T-helper 1 cell (primary cell): ENCODE data around the gene MKI67.
"Not testable (repeated sequence)": the region's sequence is repeated elsewhere in the genome, so short reads cannot be mapped to it uniquely, and the experiment has no call there.

Source experiments
- DNase-seq, 5 donors: peaks; one replicate each; pipeline ENCODE4 v3.0.0-alpha.2; 2012 to 2020
- total RNA-seq, 4 donors: gene quantifications; one replicate each; lab custom pipeline; 2026; lab: John Stamatoyannopoulos, UW

Gene MKI67, protein sequence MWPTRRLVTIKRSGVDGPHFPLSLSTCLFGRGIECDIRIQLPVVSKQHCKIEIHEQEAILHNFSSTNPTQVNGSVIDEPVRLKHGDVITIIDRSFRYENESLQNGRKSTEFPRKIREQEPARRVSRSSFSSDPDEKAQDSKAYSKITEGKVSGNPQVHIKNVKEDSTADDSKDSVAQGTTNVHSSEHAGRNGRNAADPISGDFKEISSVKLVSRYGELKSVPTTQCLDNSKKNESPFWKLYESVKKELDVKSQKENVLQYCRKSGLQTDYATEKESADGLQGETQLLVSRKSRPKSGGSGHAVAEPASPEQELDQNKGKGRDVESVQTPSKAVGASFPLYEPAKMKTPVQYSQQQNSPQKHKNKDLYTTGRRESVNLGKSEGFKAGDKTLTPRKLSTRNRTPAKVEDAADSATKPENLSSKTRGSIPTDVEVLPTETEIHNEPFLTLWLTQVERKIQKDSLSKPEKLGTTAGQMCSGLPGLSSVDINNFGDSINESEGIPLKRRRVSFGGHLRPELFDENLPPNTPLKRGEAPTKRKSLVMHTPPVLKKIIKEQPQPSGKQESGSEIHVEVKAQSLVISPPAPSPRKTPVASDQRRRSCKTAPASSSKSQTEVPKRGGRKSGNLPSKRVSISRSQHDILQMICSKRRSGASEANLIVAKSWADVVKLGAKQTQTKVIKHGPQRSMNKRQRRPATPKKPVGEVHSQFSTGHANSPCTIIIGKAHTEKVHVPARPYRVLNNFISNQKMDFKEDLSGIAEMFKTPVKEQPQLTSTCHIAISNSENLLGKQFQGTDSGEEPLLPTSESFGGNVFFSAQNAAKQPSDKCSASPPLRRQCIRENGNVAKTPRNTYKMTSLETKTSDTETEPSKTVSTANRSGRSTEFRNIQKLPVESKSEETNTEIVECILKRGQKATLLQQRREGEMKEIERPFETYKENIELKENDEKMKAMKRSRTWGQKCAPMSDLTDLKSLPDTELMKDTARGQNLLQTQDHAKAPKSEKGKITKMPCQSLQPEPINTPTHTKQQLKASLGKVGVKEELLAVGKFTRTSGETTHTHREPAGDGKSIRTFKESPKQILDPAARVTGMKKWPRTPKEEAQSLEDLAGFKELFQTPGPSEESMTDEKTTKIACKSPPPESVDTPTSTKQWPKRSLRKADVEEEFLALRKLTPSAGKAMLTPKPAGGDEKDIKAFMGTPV (N-terminal part only)
- 5.8 to 49.0 (median 21.1) reads per million in 4 donors for total RNA-seq

DNA sequence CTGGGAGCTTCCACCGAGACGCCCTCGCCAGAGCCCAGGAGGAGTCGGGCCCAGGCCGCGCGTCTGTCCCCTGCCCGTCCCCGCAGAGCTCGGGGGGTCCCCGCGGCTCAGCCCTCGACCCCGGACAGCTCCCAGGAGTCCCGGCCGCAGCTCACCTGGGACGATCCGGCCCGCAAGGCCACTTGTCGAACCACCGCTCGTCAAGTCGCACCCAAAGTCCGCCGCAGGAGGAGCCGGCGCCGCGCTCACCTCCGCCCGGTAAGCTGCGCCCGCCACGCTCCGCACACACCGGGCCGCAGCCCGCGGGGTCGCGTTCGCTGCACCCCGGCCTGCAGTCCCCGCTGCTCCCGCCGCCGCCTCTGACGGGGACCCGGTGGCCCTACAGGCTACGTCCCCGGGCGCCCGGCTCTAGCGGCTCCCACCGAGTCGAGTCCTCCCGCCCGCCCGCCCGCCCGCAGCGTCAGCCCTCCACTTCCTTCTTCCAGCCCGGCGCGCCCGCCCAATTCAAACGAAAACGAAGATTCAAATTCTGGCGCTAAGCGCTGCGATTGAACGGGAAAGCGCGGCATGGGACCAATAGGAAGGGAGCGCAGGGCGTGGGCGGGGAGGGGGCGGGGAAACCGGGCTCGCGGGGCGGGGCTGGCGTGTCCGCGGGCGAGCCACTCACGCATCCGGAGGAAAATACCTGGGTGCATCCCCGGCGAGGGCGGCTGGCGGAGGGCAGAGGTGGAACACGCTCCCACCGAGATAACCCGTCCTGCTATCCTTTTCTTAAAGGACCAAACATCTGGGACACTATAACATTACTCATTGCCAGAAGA lies at the start of gene MKI67:
Gene MKI67 (minus strand): TSS at position 480 of the 821 bp plus-strand sequence. CDS start 756 bp downstream, outside the sequence.
- DNase-seq, result peak; percentile 80 to 96 (median 84)

DNA sequence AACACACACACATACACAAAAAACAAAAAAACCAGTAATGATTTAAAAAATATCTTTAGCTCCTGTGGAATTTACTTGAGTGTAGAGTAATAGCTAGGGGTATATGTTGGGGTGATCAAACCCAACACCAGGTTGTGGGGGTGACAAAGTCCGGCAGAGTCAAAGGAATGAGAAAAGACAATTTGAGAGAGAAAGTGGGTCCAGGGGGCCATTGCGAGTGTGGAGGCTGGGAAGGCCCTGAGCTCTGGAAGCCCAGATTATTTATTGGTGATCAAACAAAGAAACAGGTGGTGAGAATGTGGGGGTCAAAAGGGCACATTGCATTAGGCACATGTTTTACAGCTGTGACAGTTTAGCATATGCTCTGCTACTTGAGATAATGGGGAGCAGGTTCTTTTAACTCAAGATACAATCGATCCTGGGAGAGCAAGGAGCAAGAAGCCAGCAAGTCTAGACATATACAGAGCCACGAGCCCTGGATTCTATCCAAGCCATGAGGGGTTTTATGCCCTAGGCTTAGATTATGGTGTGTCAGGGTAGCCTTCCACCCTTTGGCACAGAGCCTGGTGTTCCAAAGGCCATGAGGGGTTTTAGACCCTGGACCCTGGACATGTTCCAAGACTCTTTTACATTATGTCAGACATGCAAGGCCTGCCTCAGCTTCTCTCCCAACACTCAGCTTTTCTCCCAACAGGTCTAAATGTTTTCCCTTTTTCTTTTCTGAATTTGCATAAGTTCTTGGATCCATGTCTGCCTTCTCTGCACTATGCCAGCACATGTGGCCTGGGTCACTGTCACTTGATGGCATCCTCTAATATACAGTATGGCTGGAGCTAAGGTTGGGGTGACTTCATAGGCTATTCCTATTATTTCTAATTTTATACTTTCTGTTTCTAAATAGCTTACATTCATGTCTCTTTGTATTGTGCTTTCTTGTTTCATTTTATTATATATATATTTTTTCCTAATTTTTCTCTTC lies 48.6 kb upstream of the MKI67 start:
- no peak for DNase-seq

DNA sequence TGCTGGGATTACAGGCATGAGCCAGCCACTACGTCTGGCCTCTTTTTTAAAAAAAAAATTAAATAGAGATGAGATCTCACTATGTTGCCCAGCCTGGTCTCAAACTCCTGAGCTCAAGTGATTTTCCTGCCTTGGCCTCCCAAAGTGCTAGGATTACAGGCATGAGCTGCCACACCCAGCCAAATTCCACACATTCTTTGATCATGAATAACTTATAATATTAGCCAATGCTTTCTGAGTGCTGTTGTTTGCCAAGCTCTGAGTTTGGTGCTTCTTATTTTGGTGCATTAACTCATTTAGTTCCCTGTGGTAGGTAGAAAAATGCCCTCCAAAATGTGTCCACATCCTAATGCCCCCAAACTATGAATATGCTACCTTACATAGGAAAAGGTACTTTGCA lies 47.2 kb upstream of the MKI67 start:
- no peak for DNase-seq

DNA sequence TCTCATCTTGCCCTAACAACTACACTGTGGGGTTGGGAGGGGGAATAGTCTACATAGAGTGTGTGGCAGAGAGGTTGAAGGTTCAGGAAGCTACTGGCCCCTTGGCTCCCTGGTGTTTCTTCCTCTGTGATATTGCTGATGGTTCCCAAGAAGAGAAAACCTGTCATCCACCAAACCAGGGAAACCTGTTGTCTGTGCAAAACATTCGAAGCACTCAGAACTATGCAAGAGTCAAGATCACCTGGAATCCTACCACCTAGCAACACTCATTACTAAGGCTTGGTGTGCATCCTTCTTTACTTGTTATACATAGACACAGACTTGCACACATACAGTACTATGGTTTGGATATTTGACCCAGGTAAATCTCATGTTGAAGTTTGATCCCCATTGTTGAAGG lies 46.5 kb upstream of the MKI67 start:
- DNase-seq, result no peak

DNA sequence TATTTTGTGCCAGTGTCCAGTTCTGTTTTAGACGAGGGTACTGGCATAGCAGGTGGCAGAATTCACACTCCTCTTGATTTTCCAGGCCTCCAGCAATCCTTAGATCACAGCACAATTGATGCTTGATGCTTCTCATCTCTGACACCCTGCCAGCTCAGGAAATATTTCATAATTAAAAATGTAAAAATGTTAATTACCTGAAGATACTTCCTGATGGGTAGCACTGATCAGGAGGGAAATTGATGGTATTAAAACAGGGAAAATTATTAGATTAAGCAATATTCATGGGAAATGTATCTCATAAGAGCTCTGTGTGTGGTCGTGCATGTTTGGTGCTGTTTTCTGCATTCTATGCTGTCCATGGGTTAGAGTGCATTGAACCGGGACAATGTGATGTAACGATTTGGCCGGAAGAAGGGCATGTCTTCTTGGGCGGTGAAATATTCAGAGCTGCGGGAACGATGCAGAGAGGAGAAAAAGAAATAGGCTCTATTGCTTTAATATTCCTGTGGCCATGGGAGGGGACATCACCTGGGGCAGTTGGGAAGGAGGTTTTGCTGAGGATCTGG lies 43.7 kb upstream of the MKI67 start:
- no peak for DNase-seq

DNA sequence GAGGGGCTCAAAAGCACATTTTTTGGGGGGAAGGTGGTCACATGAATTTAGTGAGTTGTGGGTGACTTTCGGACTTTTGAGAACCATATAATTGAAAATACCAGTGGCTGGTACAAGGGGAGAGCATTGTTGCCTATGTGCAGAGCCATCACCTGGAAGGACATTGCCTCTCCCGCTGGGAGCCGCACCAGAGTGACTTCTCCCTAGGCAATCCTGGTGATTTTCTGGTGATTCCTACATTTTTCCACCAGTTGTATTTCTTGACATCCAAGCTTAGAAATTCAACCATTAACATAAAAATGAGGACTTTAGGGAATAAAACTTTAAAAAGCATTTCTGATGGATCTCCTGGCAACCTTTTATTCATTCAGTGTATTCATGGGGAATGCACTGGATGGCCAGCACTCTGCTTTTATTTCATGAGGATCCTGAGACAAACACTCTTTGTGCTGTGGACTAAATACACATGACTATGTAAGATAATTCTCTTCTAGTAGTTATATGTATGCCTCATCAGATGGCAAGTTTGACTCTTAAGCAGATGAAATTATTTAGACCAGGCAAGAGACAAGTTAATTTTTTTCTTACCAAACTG lies 41.8 kb upstream of the MKI67 start:
- no peak for DNase-seq

DNA sequence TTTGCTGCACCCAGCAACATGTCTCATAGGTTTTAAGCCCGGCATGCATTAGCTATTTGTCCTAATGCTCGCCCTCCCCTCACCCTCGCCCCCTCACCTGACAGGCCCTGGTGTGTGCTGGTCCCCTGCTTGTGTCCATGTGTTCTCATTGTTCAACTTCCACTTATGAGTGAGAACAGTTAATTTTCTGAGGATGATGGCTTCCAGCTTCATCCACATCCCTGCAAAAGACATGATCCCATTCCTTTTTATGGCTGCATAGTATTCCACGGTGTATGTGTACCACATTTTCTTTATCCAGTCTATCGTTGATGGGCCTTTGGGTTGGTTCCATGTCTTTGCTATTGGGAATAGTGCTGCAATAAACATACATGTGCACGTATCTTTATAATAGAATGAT lies 40.9 kb upstream of the MKI67 start:
- not testable (repeated sequence) for DNase-seq

DNA sequence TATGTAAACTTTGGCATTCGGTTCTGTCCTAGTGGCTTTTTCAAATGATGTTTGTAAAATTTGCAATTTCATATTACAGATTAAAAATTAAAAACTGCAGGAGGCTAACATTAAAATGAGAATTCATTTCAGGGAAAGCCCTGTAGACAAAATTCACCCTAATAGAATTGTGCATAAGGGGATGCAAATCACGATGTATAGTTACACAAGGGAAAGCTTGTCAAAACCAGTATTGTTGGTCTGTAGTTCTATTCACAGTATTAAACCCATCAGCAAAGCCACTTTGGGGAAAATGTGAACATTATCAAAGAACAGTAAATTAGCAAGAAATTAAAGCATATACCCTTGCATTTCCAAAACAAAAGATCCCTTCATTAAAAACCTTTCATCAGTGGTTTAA lies 39.9 kb upstream of the MKI67 start:
- DNase-seq, result no peak

DNA sequence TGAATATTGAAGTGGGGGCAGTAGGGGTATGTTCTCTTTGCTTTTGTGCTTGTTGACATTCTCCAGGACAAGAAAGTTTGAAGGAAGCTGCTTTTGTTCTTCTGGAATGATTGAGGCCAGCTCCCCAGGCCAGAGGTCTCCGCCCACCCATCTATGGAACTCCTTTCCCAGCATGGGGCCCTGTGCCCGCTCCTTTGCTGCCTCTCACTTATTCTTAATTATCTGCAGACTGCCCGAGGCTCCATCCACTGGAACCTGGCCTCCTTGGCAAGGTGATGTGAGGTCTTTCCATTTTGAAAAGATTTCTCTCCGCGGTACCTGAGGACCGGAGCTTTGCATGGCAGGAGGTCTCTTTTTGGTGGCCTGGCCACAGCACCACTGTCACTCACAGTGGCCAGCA lies 39.3 kb upstream of the MKI67 start:
- no peak for DNase-seq

DNA sequence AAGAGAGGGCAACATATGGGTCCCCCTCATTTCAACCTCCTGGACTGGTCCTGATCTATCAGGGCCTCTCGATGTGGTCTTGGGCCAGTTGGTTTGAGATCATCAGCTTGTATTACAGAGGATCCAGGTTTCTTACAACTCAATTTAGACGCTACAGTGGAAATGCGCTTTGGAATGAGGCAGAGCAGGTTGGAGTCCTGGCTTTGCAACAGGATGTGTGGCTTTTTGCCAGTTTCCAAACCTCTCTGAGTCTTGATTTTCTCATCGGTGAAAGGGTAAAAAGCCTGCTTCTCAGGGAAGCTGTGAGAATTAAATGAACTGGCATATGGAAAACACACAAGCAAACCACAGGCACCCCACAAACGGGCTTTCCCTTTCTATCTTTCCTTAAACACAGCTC lies 37.5 kb upstream of the MKI67 start:
- DNase-seq, result no peak

DNA sequence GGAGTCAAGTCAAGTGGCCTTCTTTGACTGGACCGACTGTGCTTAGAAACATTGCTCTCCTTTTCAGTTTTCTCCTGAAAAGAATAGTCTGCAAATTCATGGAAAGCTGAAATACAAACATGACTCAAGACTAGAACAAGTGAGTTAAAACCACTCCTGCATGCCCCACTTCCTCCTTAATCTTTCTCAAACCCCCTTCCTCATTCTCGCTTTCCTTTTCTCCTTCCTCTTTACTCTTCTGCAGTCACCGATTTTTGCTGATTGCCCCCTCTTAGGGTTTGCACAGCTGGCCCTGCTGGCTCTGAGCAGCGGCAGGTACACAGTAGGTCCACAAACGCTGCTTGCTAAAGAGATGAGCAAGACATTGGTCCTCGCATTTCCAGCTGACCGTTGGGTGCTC lies 34.8 kb upstream of the MKI67 start:
- DNase-seq, result no peak

DNA sequence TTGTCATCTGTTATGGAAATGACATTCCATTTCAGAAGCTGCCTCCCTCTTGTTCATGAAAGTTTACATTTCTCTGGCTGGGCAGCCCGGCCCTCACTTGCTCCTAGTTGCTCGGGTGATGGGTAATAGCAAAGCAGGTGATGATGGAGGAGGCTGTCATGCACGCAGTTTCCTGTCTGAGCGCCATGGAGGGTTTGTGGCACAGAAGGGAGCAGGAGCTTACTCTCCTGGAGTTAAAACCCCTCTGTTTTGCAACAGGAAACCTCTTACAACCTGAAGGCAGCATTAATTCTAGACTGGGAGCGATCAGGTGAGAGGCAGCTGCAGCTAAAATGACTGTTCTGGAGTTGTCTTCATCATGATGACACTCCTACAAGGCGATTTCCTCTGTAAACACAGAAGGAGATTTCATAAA lies 34.1 kb upstream of the MKI67 start:
- no peak for DNase-seq

DNA sequence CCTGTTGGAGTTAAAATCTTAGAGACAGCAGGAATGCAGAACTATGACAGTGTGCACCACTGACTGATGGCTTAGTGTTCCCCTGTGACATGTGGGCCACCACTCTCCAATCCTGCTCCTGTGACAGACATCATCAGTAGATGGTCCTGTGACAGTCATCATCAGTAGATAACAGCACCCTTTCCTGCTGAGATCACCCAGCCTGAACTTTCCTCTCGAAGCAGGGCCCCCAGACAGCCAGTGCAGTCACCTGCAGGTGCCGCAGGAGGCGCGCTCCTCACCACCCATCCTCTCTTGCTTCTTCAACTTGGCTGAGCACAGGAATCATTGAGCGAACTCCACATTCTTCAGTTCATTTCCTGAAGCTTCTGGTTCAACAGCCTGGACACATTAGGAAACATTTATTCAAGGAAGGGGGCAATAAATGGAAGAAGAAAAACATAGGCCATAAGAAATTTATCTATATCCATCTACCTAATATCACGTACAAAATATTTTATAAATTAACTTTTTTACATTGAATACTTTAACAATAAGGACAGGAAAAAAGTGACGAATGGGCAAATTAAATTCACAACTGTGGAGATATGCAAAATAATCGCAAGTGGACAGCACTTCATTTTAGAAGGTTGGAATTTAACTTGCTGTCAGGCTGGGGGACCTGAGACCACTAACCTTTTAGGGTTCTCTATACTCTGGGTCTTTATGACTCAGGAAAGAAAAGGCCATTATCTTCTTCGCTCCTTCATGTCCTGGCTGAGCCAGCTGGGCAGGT lies 32.0 kb upstream of the MKI67 start:
- no peak for DNase-seq

DNA sequence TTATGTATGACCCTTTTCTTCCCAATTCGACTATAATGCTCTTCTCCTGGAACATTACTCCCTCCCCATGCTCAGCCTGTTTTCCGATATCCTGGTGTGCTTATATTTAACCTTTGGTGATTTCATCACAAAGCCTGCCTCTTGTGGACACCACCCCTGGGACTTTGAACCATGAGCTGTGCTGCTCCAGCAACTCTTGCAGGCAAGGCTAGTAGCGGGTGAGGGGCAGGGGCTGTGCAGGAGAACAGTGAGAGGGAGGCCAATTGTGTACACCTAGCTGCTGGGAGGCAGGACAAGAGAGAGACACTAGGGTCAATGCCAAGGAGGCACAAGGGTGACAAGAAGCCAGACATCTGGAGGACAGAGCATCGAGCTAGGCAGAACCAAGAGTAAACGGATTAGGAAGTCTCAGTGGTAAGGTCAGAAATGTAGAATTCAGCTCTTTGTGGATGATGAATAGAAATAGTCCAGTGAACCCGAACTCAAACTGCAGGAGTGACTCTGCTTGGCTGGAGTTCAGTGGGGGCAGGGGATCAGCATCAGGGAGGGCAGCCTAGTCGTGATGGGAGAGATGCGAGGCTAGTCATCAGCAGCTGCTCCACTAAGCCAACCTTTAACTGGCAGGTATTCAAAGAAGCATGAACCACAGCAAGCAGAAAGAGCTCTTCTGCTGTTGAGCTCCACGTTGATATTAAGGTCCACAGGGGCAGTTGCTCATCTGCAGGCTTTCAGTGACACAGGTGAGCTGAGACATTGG lies 31.0 kb upstream of the MKI67 start:
- DNase-seq, result no peak

DNA sequence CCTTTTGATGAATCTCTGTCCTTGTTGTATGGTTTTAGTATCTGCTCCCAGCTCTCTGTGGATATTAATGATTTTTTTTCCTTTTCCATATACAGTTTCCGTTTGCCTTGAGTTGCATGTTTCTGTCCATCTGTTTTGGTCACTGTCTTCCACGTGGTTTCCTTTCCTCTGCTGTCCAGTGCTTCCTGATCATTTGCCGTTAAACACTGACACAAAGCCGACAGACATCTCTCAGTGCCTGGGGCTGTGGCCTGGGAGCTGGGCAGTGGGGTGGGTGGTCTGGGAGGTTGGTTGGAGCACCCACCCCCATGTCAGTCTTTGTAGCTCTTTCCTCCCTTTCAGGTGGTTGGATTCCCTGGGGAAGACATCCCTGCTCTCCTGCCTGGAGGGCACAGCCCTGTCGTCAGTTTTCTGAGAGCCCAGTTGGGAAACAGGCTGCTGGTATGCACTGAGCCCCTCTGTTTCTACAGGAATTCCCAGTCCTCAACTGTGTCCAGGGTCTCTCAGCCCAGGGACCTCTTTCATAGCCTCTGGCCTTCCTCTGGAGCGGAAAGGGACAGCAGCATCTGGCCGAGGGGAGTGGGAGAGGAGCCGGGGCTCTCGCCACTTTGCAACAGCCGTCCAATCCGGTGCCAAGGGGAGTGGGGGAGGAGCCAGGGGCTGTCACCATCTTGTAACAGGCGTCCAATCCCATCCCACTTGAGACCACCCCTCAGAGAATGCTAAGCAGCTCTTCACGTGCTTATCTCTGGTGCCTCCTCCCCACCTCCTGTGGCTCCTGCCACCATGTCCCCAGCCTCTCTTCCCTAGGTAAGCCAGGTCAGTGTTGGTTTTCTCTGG lies 26.7 kb upstream of the MKI67 start:
- DNase-seq, result no peak

DNA sequence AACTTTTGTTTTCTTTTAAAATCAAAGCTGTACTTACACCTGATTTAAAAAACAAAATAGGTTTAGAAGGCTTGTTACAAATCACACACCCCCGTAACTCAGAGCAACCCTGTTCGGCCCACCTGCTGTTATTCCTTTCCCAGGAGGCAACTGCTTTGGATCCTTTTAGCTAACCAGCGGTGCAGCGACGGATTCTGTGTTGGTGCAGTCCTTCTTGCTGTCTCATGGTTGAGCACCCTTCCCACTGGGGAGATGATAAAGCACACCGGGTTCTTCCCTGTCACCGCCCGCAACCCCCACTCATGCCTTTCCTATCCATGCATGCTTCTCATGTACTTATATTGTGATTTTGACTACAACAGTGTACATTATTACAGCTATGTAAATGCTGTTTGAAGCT lies 24.8 kb upstream of the MKI67 start:
- no peak for DNase-seq

DNA sequence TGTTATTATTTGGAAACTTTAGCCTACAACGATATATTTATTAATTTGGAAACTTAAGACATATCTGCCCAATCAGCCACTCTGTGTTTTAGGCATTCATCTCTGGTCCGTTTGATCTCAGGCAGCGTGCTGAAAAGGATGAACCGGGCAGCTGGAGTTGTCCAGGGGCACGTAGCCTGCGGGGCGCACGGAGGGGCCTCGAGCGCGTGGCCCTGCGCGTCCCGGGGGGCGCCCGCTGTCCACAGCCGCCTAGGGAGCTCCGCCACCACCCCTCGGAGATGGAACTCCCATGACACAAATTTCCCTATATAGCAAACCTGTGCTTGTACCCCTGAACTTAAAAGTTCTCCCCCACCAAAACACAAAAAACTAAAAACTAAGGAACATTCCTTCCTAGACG lies 24.3 kb upstream of the MKI67 start:
- DNase-seq, result no peak
